Keratinocyte (primary cell): Measurements from ENCODE around the gene TTC22.

Experiments
- EZH2 ChIP-seq: IDR thresholded peaks from one replicate; pipeline ENCODE4 v1.6.1; 2012; ENCODE audit warnings: inconsistent platforms, mild to moderate bottlenecking, low read length, moderate library complexity
- TF ChIP-seq, protein P1 (sequence below), 3 experiments: IDR thresholded peaks in 1 of 3; conservative IDR thresholded peaks in 1 of 3; optimal IDR thresholded peaks in 1 of 3; 2 replicates in 2 of 3; 3 replicates in 1 of 3; pipeline versions ENCODE3 to v1.5.1; 2011; ENCODE audit warnings: low read length in 3 of 3, mild to moderate bottlenecking in 3 of 3, moderate library complexity in 2 of 3, control low read depth in 1 of 3, inconsistent platforms in 1 of 3; ENCODE audit not compliant: insufficient read depth in 2 of 3; ENCODE audit errors: extremely low read depth in 1 of 3

DNA sequence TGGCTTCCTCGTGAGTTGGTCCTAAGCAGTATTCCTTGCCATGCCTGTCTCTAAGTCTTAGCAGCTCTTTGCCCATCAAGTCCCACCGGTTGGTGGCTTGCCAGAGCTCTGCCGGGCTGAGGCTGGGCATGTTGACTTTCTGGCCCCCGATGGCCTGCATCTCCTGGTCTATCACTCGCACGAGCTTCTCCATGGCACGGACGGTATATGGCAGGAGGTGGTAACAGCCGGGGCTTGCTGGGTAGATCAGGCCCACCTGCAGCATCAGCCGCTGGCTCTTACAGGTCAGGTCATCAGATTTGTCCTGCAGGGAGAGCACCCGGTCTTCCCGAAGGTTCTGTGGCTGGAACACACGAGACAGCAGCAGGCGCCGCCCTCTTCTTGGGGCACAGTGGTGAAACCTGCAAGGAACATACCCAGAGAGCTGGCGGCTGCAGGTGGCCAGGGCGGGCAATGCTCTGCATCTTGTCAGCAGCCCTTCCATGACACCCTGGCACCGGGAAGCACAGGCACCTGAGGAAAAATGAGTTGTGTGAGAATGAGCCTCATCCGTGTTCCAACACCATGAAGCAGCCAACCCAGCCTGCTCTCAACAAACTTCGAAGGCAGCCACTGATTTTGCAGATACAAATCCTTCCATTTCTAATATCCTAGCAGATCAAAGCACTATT is 42.3 kb downstream of the TTC22 start:
- TF ChIP-seq, protein P1, sequence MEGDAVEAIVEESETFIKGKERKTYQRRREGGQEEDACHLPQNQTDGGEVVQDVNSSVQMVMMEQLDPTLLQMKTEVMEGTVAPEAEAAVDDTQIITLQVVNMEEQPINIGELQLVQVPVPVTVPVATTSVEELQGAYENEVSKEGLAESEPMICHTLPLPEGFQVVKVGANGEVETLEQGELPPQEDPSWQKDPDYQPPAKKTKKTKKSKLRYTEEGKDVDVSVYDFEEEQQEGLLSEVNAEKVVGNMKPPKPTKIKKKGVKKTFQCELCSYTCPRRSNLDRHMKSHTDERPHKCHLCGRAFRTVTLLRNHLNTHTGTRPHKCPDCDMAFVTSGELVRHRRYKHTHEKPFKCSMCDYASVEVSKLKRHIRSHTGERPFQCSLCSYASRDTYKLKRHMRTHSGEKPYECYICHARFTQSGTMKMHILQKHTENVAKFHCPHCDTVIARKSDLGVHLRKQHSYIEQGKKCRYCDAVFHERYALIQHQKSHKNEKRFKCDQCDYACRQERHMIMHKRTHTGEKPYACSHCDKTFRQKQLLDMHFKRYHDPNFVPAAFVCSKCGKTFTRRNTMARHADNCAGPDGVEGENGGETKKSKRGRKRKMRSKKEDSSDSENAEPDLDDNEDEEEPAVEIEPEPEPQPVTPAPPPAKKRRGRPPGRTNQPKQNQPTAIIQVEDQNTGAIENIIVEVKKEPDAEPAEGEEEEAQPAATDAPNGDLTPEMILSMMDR (optimal IDR thresholded peaks at IDR 0.05 in 1 of 3, IDR thresholded peaks at IDR 0.05 in 1 of 3, conservative IDR thresholded peaks at IDR 0.05 in 1 of 3; ENCODE audit: extremely low read depth in 1 of 3, insufficient read depth in 2 of 3, low read length in 3 of 3), result no peak
- TF ChIP-seq EZH2, result no peak
